H1 (cell line): ENCODE results near the gene CAPS2. TPM values are rescaled to one million over a fixed set of nuclear protein-coding genes. Genes with fewer than 3 reads are reported as not detected.

Source experiments
- CTCF ChIA-PET: fragments of 300-600 bp; sonication (Branson Sonifier 250); formaldehyde crosslinking; loops from one replicate; lab custom pipeline; 2021; ENCODE audit not compliant: partially characterized antibody; lab: Charles Lee
- POLR2A ChIA-PET: fragments of 300-600 bp; sonication (Branson Sonifier 250); formaldehyde crosslinking; loops from one replicate; lab custom pipeline; 2021; ENCODE audit warnings: inconsistent platforms; ENCODE audit not compliant: partially characterized antibody; lab: Charles Lee
- DNase-seq, 2 experiments: peaks; one replicate each; pipeline versions ENCODE4 v3.0.0 to v3.0.0-alpha.2; 2010 to 2022; ENCODE audit warnings: low spot score in 2 of 2, low read depth in 1 of 2, mixed read lengths in 1 of 2
- FAIRE-seq: peaks from 2 replicates; lab custom pipeline; 2011; peaks lifted over from hg19 to GRCh38; lab: Jason Lieb, UNC
- H2AFZ ChIP-seq: 2 replicates; pipeline ENCODE4 v1.8.1; 2012; ENCODE audit warnings: low read length, inconsistent platforms
- H2AK5ac ChIP-seq: 2 replicates; pipeline ENCODE4 v1.6.1; 2013; ENCODE audit warnings: low read depth, low read length
- H2BK120ac ChIP-seq: replicated peaks from 2 replicates; pipeline ENCODE3; 2013; ENCODE audit warnings: low read depth, low read length, inconsistent platforms
- H2BK12ac ChIP-seq: 2 replicates; pipeline ENCODE4 v1.6.1; 2013; ENCODE audit warnings: low read depth, low read length
- H2BK15ac ChIP-seq: 2 replicates; pipeline ENCODE4 v1.6.1; 2013; ENCODE audit warnings: low read length
- H2BK20ac ChIP-seq: 2 replicates; pipeline ENCODE4 v1.6.1; 2013; ENCODE audit warnings: low read length
- H2BK5ac ChIP-seq: 2 replicates; pipeline ENCODE4 v1.6.1; 2013; ENCODE audit warnings: low read depth, low read length
- H3K14ac ChIP-seq: 2 replicates; pipeline ENCODE4 v1.6.1; 2013; ENCODE audit warnings: inconsistent platforms; ENCODE audit not compliant: insufficient read length
- H3K18ac ChIP-seq: 2 replicates; pipeline ENCODE4 v1.6.1; 2013; ENCODE audit warnings: low read length; ENCODE audit errors: extremely low read depth
- H3K23ac ChIP-seq: 2 replicates; pipeline ENCODE4 v1.6.1; 2013; ENCODE audit warnings: inconsistent platforms; ENCODE audit not compliant: insufficient read length
- H3K23me2 ChIP-seq: 2 replicates; pipeline ENCODE4 v1.6.1; 2013; ENCODE audit warnings: low read depth, low read length
- H3K27ac ChIP-seq: 2 replicates; pipeline ENCODE4 v1.6.1; 2011; ENCODE audit warnings: low read depth, low read length, inconsistent platforms
- H3K27me3 ChIP-seq, 4 experiments: replicated peaks in 1 of 4; 1 replicate in 1 of 4; 2 replicates in 3 of 4; pipeline versions ENCODE4 v1.6.1 to v1.8.1; 2011 to 2013; ENCODE audit warnings: low read length in 3 of 4, mild to moderate bottlenecking in 3 of 4, inconsistent platforms in 2 of 4, mixed read lengths in 2 of 4, moderate library complexity in 1 of 4; ENCODE audit not compliant: control insufficient read depth in 3 of 4, insufficient read depth in 3 of 4; ENCODE audit errors: extremely low read depth in 1 of 4
- H3K36me3 ChIP-seq, 4 experiments: 2 replicates each; pipeline versions ENCODE4 v1.6.1 to v1.8.1; 2011 to 2013; ENCODE audit warnings: mild to moderate bottlenecking in 4 of 4, low read length in 3 of 4, moderate library complexity in 2 of 4, control low read depth in 1 of 4, inconsistent platforms in 1 of 4; ENCODE audit not compliant: insufficient read depth in 4 of 4, control insufficient read depth in 2 of 4
- H3K4ac ChIP-seq: replicated peaks from 2 replicates; pipeline ENCODE3; 2013; ENCODE audit warnings: low read length, low read depth, mixed read lengths, inconsistent platforms; ENCODE audit not compliant: insufficient read length
- H3K4me1 ChIP-seq, 4 experiments: replicated peaks in 1 of 4; 1 replicate in 1 of 4; 2 replicates in 3 of 4; pipeline versions ENCODE4 v1.6.1 to v1.8.1; 2011 to 2013; ENCODE audit warnings: low read length in 3 of 4, inconsistent platforms in 2 of 4, mixed read lengths in 1 of 4; ENCODE audit not compliant: insufficient read depth in 4 of 4, control insufficient read depth in 3 of 4
- H3K4me2 ChIP-seq, 2 experiments: 2 replicates each; pipeline versions ENCODE4 v1.6.1 to v1.8.1; 2011 to 2013; ENCODE audit warnings: low read depth in 2 of 2, low read length in 2 of 2, control low read depth in 1 of 2, inconsistent platforms in 1 of 2, mild to moderate bottlenecking in 1 of 2; ENCODE audit not compliant: insufficient read depth in 1 of 2
- H3K4me3 ChIP-seq, 4 experiments: fragments of 200-600, 300-600 bp in 1 of 4; sonication (generic), shearing (Covaris generic), sonication (Bioruptor Twin) in 1 of 4; 2 replicates each; pipeline versions ENCODE4 v1.5.1 to v1.8.1; 2011 to 2016; ENCODE audit warnings: low read length in 4 of 4, low read depth in 3 of 4, control low read depth in 2 of 4, inconsistent platforms in 2 of 4, mild to moderate bottlenecking in 2 of 4, mixed read lengths in 1 of 4, moderate library complexity in 1 of 4; ENCODE audit not compliant: insufficient read depth in 2 of 4; ENCODE audit errors: extremely low read depth in 1 of 4
- H3K56ac ChIP-seq: replicated peaks from 2 replicates; pipeline ENCODE3; 2013; ENCODE audit warnings: low read depth, mild to moderate bottlenecking, mixed read lengths, low read length, inconsistent platforms; ENCODE audit not compliant: insufficient read length
- H3K79me1 ChIP-seq: 2 replicates; pipeline ENCODE4 v1.6.1; 2013; ENCODE audit warnings: low read depth, low read length, control low read depth
- H3K79me2 ChIP-seq, 2 experiments: 2 replicates each; pipeline versions ENCODE4 v1.6.1 to v1.8.1; 2012 to 2013; ENCODE audit warnings: low read length in 2 of 2, mild to moderate bottlenecking in 2 of 2, inconsistent platforms in 1 of 2; ENCODE audit not compliant: insufficient read depth in 2 of 2, control insufficient read depth in 1 of 2
- H3K9ac ChIP-seq, 4 experiments: replicated peaks in 1 of 4; 1 replicate in 1 of 4; 2 replicates in 3 of 4; pipeline versions ENCODE4 v1.6.1 to v1.8.1; 2011 to 2013; ENCODE audit warnings: low read depth in 3 of 4, low read length in 3 of 4, control low read depth in 2 of 4, mild to moderate bottlenecking in 2 of 4, moderate library complexity in 2 of 4, inconsistent platforms in 1 of 4; ENCODE audit errors: extremely low read depth in 1 of 4
- H3K9me3 ChIP-seq, 2 experiments: 2 replicates each; pipeline versions ENCODE4 v1.6.1 to v1.8.1; 2012 to 2013; ENCODE audit warnings: mild to moderate bottlenecking in 2 of 2, moderate library complexity in 2 of 2, control low read depth in 1 of 2, inconsistent platforms in 1 of 2, low read depth in 1 of 2, low read length in 1 of 2, mixed read lengths in 1 of 2; ENCODE audit not compliant: insufficient read depth in 2 of 2
- H4K20me1 ChIP-seq, 2 experiments: replicated peaks in 1 of 2; 2 replicates each; pipeline versions ENCODE3 to v1.8.1; 2011 to 2013; ENCODE audit warnings: inconsistent platforms in 2 of 2, low read length in 2 of 2, mild to moderate bottlenecking in 1 of 2; ENCODE audit not compliant: insufficient read depth in 2 of 2, control insufficient read depth in 1 of 2
- H4K5ac ChIP-seq: 2 replicates; pipeline ENCODE4 v1.6.1; 2013; ENCODE audit warnings: low read length, low read depth, mixed read lengths, inconsistent platforms; ENCODE audit not compliant: insufficient read length
- H4K8ac ChIP-seq: 2 replicates; pipeline ENCODE4 v1.8.0; 2013; ENCODE audit warnings: mild to moderate bottlenecking, moderate library complexity, low read length, inconsistent platforms; ENCODE audit not compliant: insufficient read depth; ENCODE audit errors: extremely low read depth
- H4K91ac ChIP-seq: replicated peaks from 2 replicates; pipeline ENCODE3; 2013; ENCODE audit warnings: low read length, mixed read lengths, inconsistent platforms; ENCODE audit not compliant: insufficient read length
- CBX8 ChIP-seq: fragments of 300-800, 300-1000 bp; sonication (generic); IDR thresholded peaks from 2 replicates; pipeline ENCODE4 v1.7.1; 2016; ENCODE audit warnings: low read depth, low read length, borderline replicate concordance
- EGR1 ChIP-seq: IDR thresholded peaks from 2 replicates; pipeline ENCODE4 v1.6.1; 2011; ENCODE audit warnings: low read depth, low read length, borderline replicate concordance
- FOSL1 ChIP-seq: IDR thresholded peaks from 2 replicates; pipeline ENCODE4 v1.6.1; 2011; ENCODE audit warnings: mild to moderate bottlenecking, low read depth, low read length, moderate library complexity; ENCODE audit not compliant: insufficient read depth
- HDAC2 ChIP-seq, 2 experiments: fragments of 300-600 bp in 1 of 2; sonication (generic) in 1 of 2; IDR thresholded peaks; 2 replicates each; pipeline ENCODE4 v1.6.1; 2011 to 2012; ENCODE audit warnings: low read depth in 2 of 2, low read length in 2 of 2, mild to moderate bottlenecking in 2 of 2, moderate library complexity in 2 of 2, borderline replicate concordance in 1 of 2, inconsistent platforms in 1 of 2
- RFX5 ChIP-seq: IDR thresholded peaks from 2 replicates; pipeline ENCODE4 v1.6.1; 2011; ENCODE audit warnings: low read depth, low read length, improper control_type of control experiment, borderline replicate concordance
- RXRA ChIP-seq: IDR thresholded peaks from 2 replicates; pipeline ENCODE4 v1.6.1; 2011; ENCODE audit warnings: low read depth, mild to moderate bottlenecking, low read length, moderate library complexity; ENCODE audit not compliant: insufficient read depth
- SUZ12 ChIP-seq: fragments of 200-600 bp; sonication (generic); IDR thresholded peaks from 2 replicates; pipeline ENCODE4 v1.6.1; 2012; ENCODE audit warnings: mild to moderate bottlenecking, inconsistent platforms, low read length, moderate library complexity, mixed read lengths
- WGBS, 2 experiments: shearing (Covaris generic) in 1 of 2; methylation state at CpG; one replicate each; pipeline versions ENCODE4 v1.1.6 to v1.1.7; 2013 to 2015; ENCODE audit warnings: low lambda C conversion rate in 2 of 2, mixed read lengths in 2 of 2, inconsistent platforms in 1 of 2, low coverage in 1 of 2, missing lambda C conversion rate in 1 of 2; ENCODE audit not compliant: insufficient replicate concordance in 2 of 2, insufficient coverage in 1 of 2, insufficient read length in 1 of 2; ENCODE audit errors: extremely low coverage in 1 of 2, missing lambda C conversion rate in 1 of 2; 5-methylcytosine and 5-hydroxymethylcytosine counted together
- polyA plus RNA-seq, 7 experiments: library from polyadenylated mRNA; depleted of rRNA in 3 of 7; stranded (reverse) in 5 of 7; unstranded in 2 of 7; fragments of >200 nt in 5 of 7; fragments of 200-250 nt in 2 of 7; gene quantifications; 1 replicate in 5 of 7; 2 replicates in 1 of 7; 4 replicates in 1 of 7; pipeline versions ENCODE4 v1.2.1 to v1.2.3, GENCODE V29; 2011 to 2013; ENCODE audit warnings: missing spikeins in 2 of 7, mixed read lengths in 2 of 7
- total RNA-seq: library from RNA; stranded (reverse); fragmentation: NEBNext Ultra II Directional; extraction: Animal tissue kit (Norgen Biotek cat#: 25700); gene quantifications from 2 replicates; pipeline ENCODE4 v1.2.1, GENCODE V29; 2021

Gene CAPS2
- total and polyA plus RNA-seq, 2 of the 8 experiments (the other 6 are each of a cell fraction or from before 2014, with no cell fraction given) = 2.3 to 3.8 TPM

GRCh38 chr12:75334384-75335030 is 4.4 kb upstream of the CAPS2 start, which contains the start of gene GLIPR1L1:
GLIPR1L1 (plus strand) TSS chr12:75334670; CDS start chr12:75334729, 59 bp downstream.
- Histone ChIP-seq H2BK20ac (no peak within 1 kb of the TSS), H3K36me3 (no peaks in the 10 kb centered on the region), H3K4ac (no peak within 1 kb of the TSS), H2AK5ac (no peak within 1 kb of the TSS), H2BK12ac (peak within 1 kb of the TSS; percentile 20), H4K91ac (no peak within 1 kb of the TSS), H3K79me2 (no peaks in the 10 kb centered on the region), H4K20me1 (no peaks in the 10 kb centered on the region), H2AFZ (peak within 1 kb of the TSS; percentile 89), H2BK120ac (no peak within 1 kb of the TSS), H2BK5ac (no peak within 1 kb of the TSS; the same call in 1 of the 2 replicates), H3K4me2 (peak within 1 kb of the TSS; percentile 51 to 77), H3K56ac (no peak within 1 kb of the TSS), H4K5ac (no peak within 1 kb of the TSS), H3K18ac (no peak within 1 kb of the TSS), H3K4me1 (peaks cover 2 to 5% (median 3%) of the 10 kb centered on the region in 4 experiments; a peak in 4 of 7 replicates), H3K9me3 (no peaks in the 10 kb centered on the region), H3K4me3 (peak within 1 kb of the TSS; percentile 16 to 51 (median 34); a peak in 7 of 8 replicates), H2BK15ac (0 out of 2 replicates have a peak within 1 kb of the TSS, but pooled peaks have one; percentile 13), H3K23me2 (peaks cover 3% of the 10 kb centered on the region), H3K23ac (no peak within 1 kb of the TSS), H3K27ac (no peak within 1 kb of the TSS), H3K14ac (no peak within 1 kb of the TSS), H3K9ac (no peak within 1 kb of the TSS), H4K8ac (no peak within 1 kb of the TSS), H3K27me3 (no peaks in the 10 kb centered on the region), H3K79me1 (no peaks in the 10 kb centered on the region)
- FAIRE-seq = peak; percentile 87
- 20% methylated on average over 23 of the region's 23 CpGs; no CpG with 5 or more reads in 1 of the 2 experiments for WGBS, 2 experiments
- ChIA-PET POLR2A (no interaction called here), CTCF (interaction anchor here (0.7 to 2.8 kb wide), 14 partner anchors 8 to 606 kb away, joined by 3 to 17 read pairs (median 3); partner anchors contain the start of gene GLIPR1L2)
- DNase-seq = peak; percentile 86 to 94
- TF ChIP-seq FOSL1 (no peak), CBX8 (no peak), EGR1 (peak; percentile 98), SUZ12 (no peak), RFX5 (no peak), HDAC2 (IDR thresholded peaks at IDR 0.05; ENCODE audit: borderline replicate concordance in 1 of 2, low read depth in 2 of 2, low read length in 2 of 2) (peak in 1 of 2 experiments; percentile 75; a peak in 2 of 4 replicates), RXRA (no peak)
